Measurements from ENCODE around the gene SEMA5B. TPM values are rescaled to one million over a fixed set of nuclear protein-coding genes. Genes with fewer than 3 reads are reported as not detected.

The SEMA5B gene
- total RNA-seq, 1 donor from 2014 or later, result not detected

- no peak overlapping the region for H3K4me3 ChIP-seq (ENCODE audit: low read depth, low read length)
- DNase-seq (ENCODE audit: low read depth), result no peak
- no peak for TF ChIP-seq CTCF (conservative IDR thresholded peaks at IDR 0.05; ENCODE audit: low read depth, low read length)
These were observed 48.4 kb downstream of the SEMA5B start for GRCh38 chr3:122979211-122979610.

GRCh38 chr3:122978569-122978968 lies 49.0 kb downstream of the SEMA5B start:
- H3K4me3 ChIP-seq (ENCODE audit: low read depth, low read length), result no peak overlapping the region
- TF ChIP-seq CTCF (conservative IDR thresholded peaks at IDR 0.05; ENCODE audit: low read depth, low read length), result no peak
- DNase-seq (ENCODE audit: low read depth), result no peak

GRCh38 chr3:122977746-122978466 lies 49.7 kb downstream of the SEMA5B start:
- TF ChIP-seq CTCF (conservative IDR thresholded peaks at IDR 0.05; ENCODE audit: low read depth, low read length), result no peak
- no peak overlapping the region for H3K4me3 ChIP-seq (ENCODE audit: low read depth, low read length)
- DNase-seq (ENCODE audit: low read depth), result peak; percentile 82

- no peak for DNase-seq (ENCODE audit: low read depth)
These were observed 51.7 kb downstream of the SEMA5B start for GRCh38 chr3:122975924-122976293.

GRCh38 chr3:122975163-122975923 lies 52.2 kb downstream of the SEMA5B start:
- no peak overlapping the region for H3K4me3 ChIP-seq (ENCODE audit: low read depth, low read length)
- no peak for DNase-seq (ENCODE audit: low read depth)
- TF ChIP-seq CTCF (conservative IDR thresholded peaks at IDR 0.05; ENCODE audit: low read depth, low read length), result no peak

More at GRCh38 chr3:122975924-122976293, 51.7 kb downstream of the SEMA5B start:
- TF ChIP-seq CTCF (conservative IDR thresholded peaks at IDR 0.05; ENCODE audit: low read depth, low read length), result no peak
- H3K4me3 ChIP-seq (ENCODE audit: low read depth, low read length), result no peak overlapping the region

GRCh38 chr3:122974764-122975162 lies 52.8 kb downstream of the SEMA5B start:
- H3K4me3 ChIP-seq (ENCODE audit: low read depth, low read length), result no peak overlapping the region
- DNase-seq (ENCODE audit: low read depth), result no peak
- no peak for TF ChIP-seq CTCF (conservative IDR thresholded peaks at IDR 0.05; ENCODE audit: low read depth, low read length)

Data from epithelial cell of proximal tubule (primary cell).